ENCODE data around the gene SV2C.
A peak's percentile ranks its signal among the peaks of the same experiment; 100 is the strongest.
"Not testable (repeated sequence)": the region's sequence is repeated elsewhere in the genome, so short reads cannot be mapped to it uniquely, and the experiment has no call there.

SV2C gene

GRCh38 chr5:76082772-76083554 is at the start of gene SV2C:
Gene SV2C (plus strand): TSS chr5:76083383. CDS start chr5:76131751, 48,368 bp downstream.
- DNase-seq = peak in 5 of 56 donors; percentile 6 to 12 (median 10)

- DNase-seq = not testable (repeated sequence)
These were observed 45.4 kb upstream of the SV2C start for GRCh38 chr5:76037736-76038151.

- DNase-seq = no peak
These were observed 45.0 kb upstream of the SV2C start for GRCh38 chr5:76038212-76038611.

GRCh38 chr5:76040806-76041205 is 42.4 kb upstream of the SV2C start:
- DNase-seq = no peak

GRCh38 chr5:76041863-76042262 is 41.3 kb upstream of the SV2C start:
- no peak for DNase-seq

GRCh38 chr5:76046741-76047140 is 36.4 kb upstream of the SV2C start:
- no peak for DNase-seq

- DNase-seq = no peak
These were observed 33.0 kb upstream of the SV2C start for GRCh38 chr5:76050134-76050533.

- no peak for DNase-seq
These were observed 20.6 kb upstream of the SV2C start for GRCh38 chr5:76062502-76063041.

- DNase-seq = no peak
These were observed 17.9 kb upstream of the SV2C start for GRCh38 chr5:76065258-76065657.

GRCh38 chr5:76069061-76069735 is 14.0 kb upstream of the SV2C start:
- no peak for DNase-seq

- DNase-seq = no peak
These were observed 8.6 kb upstream of the SV2C start for GRCh38 chr5:76074487-76075065.

- DNase-seq = peak in 1 of 56 donors; percentile 3
These were observed 1.1 kb upstream of the SV2C start for GRCh38 chr5:76081811-76082771.

GRCh38 chr5:76083555-76084495 is 642 bp downstream of the SV2C start:
- DNase-seq = no peak

GRCh38 chr5:76084496-76085242 is 1.5 kb downstream of the SV2C start:
- peak in 2 of 56 donors; percentile 1 to 10 for DNase-seq

GRCh38 chr5:76085243-76085579 is 2.0 kb downstream of the SV2C start:
- no peak for DNase-seq

GRCh38 chr5:76086095-76086494 is 2.9 kb downstream of the SV2C start:
- no peak for DNase-seq

GRCh38 chr5:76089156-76089555 is 6.0 kb downstream of the SV2C start:
- DNase-seq = not testable (repeated sequence)

- no peak for DNase-seq
These were observed 8.2 kb downstream of the SV2C start for GRCh38 chr5:76091351-76091750.

- DNase-seq = no peak
These were observed 16.1 kb downstream of the SV2C start for GRCh38 chr5:76099286-76099702.
